K562 treated with DMSO at 1 percent for 48 hours (cell line): ENCODE data around the gene AKAP14. TPM values are rescaled to one million over a fixed set of nuclear protein-coding genes. Genes with fewer than 3 reads are reported as not detected.

Experiments used
- total RNA-seq: library from RNA; unstranded; fragments of 300-600 nt; gene quantifications from 2 replicates; pipeline ENCODE4 v1.2.3, GENCODE V29; 2022; ENCODE audit warnings: low replicate concordance; ENCODE audit errors: extremely low read depth

Gene AKAP14
- not detected in 2 replicates for total RNA-seq

DNA sequence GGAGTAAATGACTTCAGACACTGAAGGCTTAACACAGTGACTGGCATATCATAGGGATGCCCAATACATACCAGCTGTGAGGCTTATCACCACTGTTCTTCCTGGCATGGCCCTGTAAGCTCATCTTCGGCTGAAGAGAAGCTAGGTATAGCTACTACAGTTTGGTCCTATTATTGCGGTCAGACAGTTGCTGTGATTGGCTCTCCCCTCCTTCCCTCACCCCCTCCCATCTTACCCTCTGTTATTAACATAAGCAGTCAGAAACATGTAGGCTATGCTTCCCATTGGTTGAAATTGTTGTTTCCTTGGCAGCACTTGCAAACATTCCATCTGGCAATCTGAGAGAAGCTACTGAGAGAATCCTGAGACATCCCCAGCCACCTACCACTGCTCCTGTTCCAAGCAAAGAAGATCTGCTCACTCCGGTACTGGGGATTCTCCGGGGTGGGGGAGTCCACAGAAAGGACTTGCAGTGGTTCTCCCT, at the start of gene AKAP14:
TSS of gene AKAP14 (plus strand) at position 51 of the 484 bp plus-strand sequence. CDS start 7,331 bp downstream, outside the sequence.

DNA sequence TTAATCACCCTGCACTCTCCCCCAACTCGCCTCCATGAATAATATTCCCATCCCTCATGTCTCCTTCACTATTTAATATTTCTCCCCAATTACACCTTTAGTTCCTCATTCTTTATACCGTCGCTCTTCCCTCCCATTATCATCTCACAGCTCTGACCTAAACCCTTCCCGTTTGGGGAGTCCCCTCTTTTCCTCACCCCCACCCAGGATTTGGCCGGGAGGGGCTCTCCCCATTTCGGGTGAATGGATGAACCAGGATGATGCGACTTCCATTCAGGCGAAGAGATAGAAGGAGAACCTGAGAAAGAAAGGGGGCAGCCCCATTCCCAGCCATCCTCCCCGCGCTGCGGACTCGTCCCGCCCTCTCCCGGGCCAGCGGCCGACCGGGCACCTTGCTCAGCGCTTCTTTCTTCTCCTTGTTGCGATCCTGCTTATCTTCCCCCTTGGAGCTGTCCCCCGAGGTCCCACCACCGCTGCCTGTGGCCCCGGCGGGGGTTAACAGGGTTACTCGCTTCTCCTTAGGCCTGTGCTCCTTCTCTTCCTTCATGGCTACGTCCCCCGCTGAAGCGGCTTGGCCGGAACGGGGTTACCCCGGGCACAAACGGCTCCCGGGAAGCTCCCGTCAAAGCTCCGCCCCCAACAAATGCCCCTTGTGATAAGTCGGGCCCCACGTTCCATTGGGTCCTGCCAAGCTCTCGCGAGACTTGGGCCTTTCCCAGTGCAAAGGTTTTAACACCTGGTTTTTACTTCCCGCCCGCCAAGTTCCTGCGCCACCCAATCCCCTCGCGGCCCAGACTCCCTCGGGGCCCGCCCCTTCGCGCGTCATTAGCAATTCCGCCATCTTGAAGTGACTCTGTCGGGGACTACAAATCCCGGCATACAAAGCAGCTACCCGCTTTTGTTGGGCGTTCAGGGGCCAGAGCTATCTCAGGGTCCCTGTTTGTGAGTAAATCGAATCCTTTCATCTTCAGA, 43.0 kb upstream of the AKAP14 start, which contains the start of gene UPF3B:
TSS of gene UPF3B (minus strand) at position 582 of the 972 bp plus-strand sequence. CDS start at position 547, 35 bp downstream.

DNA sequence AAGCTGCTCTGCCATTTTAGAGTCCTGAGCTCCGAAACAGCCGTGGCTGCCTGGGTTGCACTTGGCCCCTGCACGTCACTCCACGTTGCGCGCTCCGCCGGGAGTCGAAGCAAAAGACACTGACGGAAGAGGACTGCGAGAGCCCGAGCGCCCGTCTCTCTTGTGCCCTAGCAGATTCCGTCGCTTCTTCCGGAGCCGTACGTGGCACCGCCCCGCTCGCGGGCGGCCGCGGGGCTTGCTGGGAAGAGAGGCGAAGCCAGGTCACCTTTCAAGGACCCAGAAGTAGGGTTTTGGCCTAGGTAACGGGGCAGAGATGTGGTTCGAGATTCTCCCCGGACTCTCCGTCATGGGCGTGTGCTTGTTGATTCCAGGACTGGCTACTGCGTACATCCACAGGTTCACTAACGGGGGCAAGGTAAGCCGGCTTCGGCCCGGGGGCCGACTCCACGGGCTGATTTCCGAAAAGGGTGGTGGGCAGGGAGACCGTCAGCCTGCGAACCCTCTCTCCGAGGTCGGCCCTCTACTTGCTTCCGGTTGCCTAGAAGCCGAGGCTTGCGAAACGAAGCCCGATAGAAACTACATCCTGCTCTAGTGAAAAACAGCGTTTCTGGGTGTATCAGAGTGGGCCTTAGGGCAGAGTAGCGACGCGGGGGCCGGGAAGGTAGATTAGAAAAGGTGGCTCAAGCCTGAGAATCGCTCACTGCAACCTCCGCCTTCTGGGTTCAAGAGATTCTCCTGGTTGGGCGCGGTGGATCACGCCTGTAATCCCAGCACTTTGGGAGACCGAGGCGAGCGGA, 23.9 kb upstream of the AKAP14 start, which contains the start of the genes NDUFA1 and RNF113A:
TSS of gene NDUFA1 (plus strand) at position 234 of the 797 bp plus-strand sequence. CDS start at position 314, 80 bp downstream.
TSS of gene RNF113A (minus strand) at position 135 of the 797 bp plus-strand sequence. CDS start at position 15, 120 bp downstream.

DNA sequence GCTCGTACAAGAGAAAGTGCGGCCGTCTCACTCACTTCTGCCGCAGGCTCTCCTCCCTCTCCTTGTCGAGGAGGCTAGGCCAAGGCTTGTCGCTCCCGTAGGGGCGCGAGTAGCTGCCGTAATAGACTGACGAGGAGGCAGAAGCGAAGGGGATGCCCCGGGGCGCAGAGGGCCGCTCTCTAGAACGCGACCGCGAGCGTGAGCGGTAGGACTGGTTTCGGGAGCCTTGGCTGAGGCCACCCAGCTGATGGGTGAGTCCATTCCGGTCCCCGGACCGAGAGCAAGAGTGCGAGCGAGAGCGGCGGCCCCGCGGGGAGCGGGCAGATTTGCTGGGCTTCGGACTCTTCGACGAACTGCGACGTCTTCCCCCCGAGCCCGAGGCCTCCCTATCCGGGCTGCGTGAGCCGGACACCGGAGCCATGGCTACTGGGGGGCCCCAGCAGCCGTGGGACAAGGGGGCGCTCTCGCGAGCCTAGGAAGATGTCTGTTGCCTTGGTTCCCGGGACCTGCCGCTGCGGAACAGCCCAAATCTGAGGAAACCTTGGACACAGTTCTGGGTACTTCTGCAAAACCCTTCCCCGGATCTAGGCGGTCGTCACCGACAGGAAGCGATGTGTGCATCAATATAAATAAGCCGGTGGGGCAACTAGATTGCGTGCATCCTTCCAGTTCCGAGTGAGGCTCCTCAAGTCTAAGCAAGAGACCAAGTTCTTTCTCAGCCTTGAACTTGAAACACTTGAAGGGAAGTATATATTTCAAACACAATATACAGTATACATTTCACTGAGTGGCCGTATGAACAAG, 47.7 kb downstream of the AKAP14 start, which contains the start of gene NKAP:
TSS of gene NKAP (minus strand) at position 567 of the 804 bp plus-strand sequence. CDS start at position 421, 146 bp downstream.

Other genes with a start within 250 kb of the AKAP14 start
- not detected in 2 replicates for gene SEPTIN6, start 202.7 kb upstream of the AKAP14 start, total RNA-seq
- not detected in 2 replicates for gene SOWAHD, start 137.3 kb upstream of the AKAP14 start, total RNA-seq
- gene RPL39, start 104.3 kb upstream of the AKAP14 start, total RNA-seq: 3,921 TPM in 1 of 2 replicates, not detected in the other
- not detected in 2 replicates for gene UPF3B, start 42.9 kb upstream of the AKAP14 start, total RNA-seq
- not detected in 2 replicates for gene RNF113A, start 24.2 kb upstream of the AKAP14 start, total RNA-seq
- not detected in 2 replicates for gene NDUFA1, start 24.1 kb upstream of the AKAP14 start, total RNA-seq
- gene NKAP, start 47.9 kb downstream of the AKAP14 start, total RNA-seq: not detected in 2 replicates
- not detected in 2 replicates for gene RHOXF2B, start 181.8 kb downstream of the AKAP14 start, total RNA-seq
- not detected in 2 replicates for gene RHOXF1, start 220.0 kb downstream of the AKAP14 start, total RNA-seq